T-helper 22 cell (primary cell): ENCODE results near the gene SYNE1.
"Not testable (repeated sequence)": the region's sequence is repeated elsewhere in the genome, so short reads cannot be mapped to it uniquely, and the experiment has no call there.

Experiments used
- DNase-seq: peaks from one replicate; pipeline ENCODE4 v3.0.0-alpha.2; 2020; ENCODE audit warnings: low read depth

The SYNE1 gene

DNA sequence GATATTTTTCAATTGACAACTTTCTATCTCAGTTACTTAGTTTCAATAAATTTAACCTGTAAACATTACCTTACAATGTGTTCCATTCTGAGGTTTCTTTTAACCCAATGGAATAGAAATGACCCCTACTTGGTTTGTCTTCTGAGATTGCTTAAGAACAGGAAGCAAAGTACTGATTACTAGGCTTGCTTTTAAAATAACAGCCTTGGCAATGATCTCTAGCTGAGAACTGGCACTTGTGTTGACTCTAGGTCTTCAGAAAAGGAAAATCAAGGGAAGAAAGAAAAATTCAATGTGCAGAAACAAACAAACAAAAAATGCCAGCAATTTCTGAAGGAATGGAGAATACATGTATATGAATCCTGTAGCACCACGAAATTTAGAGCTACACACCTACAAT, 66.1 kb downstream of the SYNE1 start:
- no peak for DNase-seq

- DNase-seq = no peak
Observed at GRCh38 chr6:152566103-152566875, 70.9 kb downstream of the SYNE1 start.

DNA sequence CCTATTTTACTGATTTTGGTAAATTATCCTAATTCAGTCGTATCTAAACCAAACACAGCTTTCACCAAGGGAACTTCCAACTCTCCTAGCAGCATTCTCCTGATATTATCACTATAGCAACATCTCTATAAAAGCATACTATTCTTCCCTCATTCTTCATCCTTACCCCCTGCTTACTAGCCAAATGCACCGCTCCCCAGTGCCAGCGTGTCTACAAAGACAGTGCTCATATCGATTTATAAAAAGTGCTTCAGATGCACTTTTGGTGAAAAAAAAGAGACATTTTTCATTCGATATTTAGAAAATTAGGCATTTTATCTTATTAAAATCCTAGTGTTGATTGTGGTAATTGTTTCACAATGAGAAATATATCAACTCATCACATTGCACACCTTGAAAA, 74.0 kb downstream of the SYNE1 start:
- no peak for DNase-seq

DNA sequence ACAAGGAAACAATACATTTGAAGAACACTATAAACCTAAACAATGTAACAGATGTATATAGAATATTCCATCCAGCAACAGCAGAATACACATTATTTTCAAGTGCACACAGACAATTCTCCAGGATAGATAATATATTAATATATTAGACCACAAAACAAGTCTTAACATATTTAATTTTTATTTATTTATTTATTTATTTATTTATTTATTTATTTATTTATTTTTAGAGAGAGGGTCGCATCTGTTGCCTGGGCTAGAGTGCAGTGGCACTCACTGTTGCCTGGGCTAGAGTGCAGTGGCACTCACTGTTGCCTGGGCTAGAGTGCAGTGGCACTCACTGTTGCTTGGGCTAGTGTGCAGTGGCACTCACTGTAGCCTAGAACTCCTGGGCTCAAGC, 78.4 kb downstream of the SYNE1 start:
- not testable (repeated sequence) for DNase-seq

DNA sequence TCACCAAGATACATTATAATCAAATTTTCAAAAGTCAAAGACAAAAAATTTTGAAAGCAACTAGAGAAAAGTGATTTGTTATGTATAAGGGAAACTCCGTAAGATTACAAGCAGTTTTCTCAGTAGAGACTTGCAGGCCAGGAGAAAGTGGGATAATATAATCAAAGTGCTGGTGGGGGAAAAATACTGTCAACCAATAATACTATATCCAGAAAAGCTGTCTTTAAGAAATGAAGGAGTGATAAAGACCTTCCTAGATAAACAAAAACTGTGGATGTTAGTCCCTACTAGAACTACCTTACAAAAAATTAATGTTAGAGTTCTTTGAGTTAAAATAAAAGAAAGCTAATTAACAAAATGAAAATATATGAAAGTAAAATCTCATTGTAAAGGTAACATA, 79.7 kb downstream of the SYNE1 start:
- no peak for DNase-seq

DNA sequence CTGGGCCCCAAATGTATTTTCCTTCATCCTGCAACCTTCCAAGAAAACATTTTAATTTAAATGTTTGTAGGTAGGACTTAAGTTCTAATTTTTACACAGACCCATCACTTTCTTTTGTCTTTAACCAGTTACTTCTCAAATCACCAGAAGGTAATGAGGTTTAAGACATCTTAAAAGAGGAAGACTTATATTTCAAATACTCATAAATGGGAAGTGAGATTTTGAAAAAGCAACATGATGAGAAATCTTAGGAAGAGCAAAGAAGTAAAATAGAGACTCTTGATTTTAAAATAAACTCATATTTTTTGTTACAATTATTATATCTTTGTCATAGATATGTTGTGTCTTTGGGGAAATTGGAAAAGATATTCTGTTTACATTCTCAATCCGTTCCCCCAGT, 82.3 kb downstream of the SYNE1 start:
- DNase-seq = no peak

GRCh38 chr6:152552616-152553209, 84.4 kb downstream of the SYNE1 start:
- DNase-seq = no peak

GRCh38 chr6:152543519-152543918, 93.6 kb downstream of the SYNE1 start:
- DNase-seq = no peak

- no peak for DNase-seq
Observed at GRCh38 chr6:152540381-152540780, 96.8 kb downstream of the SYNE1 start.

DNA sequence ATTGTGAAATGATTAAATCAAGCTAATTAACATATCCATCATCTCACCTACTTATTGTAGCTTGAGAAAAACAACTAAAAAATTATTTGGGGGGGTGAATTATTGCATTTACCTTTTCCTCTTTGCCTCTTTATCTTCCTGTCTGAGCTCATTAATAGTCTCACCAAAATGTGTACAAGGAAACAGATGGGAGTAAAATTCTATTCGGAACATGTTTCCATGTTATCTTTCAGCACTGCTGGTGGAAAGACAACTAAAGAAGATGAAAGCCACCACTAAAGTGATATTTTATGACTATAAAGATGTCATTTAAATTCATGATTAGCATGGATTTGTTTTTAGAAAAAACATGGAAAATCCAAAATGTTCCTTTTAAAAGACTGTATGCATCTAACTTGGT, 102.6 kb downstream of the SYNE1 start:
- no peak for DNase-seq

DNA sequence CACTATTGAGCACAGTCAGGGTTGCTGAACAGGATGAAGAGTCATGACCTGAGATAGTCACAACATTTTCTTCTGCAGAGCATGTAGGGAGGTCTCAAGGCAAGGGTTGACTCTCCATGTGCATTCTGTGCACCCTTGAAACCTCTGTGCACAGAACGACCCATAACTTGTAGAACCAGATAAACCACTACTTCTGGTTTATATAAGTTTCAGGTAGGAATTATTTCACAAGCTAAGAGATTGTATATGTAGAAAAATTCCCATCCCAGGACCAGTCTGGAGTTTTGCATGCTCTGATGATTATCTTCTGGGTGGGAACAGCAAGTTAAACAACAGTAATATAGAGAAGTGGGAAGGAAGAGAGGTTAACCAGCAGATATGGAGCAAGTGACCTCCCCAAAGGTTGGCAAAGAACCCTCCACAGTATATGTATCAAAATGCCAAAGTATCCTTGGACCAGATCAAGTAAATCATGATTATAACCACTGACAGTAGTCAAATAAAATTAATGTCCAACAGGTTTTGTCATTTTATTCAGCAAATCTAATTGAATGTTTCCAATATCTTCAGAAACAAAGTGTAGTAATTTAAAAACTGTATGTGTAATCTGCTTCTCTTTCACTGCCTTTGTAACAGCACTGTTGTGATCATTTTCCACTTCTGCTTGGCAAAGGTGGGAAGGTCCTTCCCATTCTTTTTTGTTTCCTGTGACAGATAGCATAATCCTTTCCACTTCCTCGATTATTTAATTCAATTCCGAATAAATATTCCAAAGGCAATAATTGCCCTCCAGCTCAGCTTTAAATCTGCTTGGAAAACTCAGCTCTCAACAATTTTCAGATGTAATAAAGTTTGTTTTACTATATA, 104.4 kb downstream of the SYNE1 start:
- DNase-seq = no peak

- no peak for DNase-seq
Observed at GRCh38 chr6:152531659-152532058, 105.5 kb downstream of the SYNE1 start.

- DNase-seq = no peak
Observed at GRCh38 chr6:152529369-152529768, 107.8 kb downstream of the SYNE1 start.

DNA sequence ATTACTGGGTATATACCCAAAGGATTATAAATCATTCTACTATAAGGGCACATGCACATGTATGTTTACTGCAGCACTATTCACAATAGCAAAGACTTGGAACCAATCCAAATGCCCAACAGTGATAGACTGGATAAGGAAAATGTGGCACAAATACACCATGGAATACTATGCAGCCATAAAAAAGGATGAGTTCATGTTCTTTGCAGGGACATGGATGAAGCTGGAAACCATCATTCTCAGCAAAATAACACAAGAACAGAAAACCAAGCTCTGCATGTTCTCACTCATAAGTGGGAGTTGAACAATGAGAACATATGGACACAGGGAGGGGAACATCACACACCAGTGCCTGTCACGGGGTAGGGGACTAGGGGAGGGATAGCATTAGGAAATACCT, 123.0 kb downstream of the SYNE1 start:
- not testable (repeated sequence) for DNase-seq

- no peak for DNase-seq
Observed at GRCh38 chr6:152509916-152510315, 127.2 kb downstream of the SYNE1 start.

DNA sequence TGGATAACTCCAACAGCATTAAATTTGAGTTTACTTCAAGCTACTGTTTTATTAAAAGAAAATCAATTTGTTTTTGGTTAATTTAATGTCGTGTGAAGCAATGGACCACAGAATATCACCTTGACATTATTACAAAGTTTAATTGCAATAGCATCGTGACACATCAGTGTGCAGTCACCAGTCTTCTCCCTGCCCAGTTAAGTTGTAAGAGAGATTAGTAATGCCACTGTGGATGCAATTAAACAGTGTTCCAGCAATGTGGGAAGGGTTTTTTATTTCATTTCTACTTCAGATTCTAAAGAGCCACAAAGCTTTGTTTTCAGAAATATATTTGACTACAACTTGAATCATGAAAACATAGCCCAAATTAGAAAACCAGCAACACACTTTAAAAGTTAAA, 128.7 kb downstream of the SYNE1 start:
- DNase-seq = no peak

- DNase-seq = no peak
Observed at GRCh38 chr6:152503546-152503945, 133.6 kb downstream of the SYNE1 start.

DNA sequence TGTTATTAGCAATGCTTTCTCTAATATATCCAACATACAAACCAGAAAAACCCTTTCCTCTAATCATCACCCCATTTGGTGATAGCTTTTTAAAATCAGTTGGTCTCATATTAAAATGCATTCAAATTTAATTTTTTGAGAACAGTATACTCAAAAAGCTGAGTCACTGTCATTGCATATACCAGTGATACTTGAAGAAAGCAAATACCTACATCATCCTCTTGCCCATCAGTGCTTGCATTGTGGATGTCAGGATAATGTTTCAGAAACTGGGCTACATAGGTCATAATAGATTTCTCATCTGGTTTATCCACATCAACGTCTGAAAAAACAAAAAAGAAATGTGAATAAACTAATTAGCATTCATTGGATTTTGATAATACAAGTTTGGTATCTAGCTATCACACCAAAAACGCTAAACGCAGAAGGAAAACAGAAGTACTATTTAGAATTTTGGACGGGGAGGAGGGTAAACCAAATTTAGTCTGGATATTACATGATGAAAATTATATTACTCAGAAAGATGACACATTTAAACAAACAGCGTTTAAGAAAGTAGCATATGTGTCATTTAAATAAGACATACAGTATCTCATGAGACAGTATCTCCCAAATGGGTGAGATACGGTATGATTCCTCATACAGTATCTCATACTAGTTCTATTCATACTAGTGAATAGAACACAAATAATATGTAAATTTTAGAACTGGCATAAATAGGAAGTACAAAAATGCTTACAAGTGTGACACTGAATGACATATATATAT, 134.6 kb downstream of the SYNE1 start:
- DNase-seq = no peak

DNA sequence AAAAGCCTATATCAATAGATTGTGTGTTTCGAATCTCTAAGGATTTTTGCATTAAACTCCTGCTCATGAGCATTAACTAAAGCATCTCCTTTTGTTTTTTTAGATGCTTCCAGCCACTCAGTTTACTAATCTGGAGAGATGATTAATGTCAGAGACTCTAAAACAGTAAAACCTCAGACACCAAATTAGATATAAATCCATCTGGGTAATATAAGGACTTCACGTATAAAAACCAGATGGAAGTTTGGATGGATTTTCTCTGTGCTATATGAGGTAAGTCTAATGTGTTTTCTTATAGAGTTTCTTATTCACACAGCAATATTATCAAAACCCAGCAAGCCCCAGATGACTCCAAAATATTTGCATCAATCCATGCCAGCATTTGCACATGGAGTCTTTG, 137.2 kb downstream of the SYNE1 start:
- DNase-seq = no peak

DNA sequence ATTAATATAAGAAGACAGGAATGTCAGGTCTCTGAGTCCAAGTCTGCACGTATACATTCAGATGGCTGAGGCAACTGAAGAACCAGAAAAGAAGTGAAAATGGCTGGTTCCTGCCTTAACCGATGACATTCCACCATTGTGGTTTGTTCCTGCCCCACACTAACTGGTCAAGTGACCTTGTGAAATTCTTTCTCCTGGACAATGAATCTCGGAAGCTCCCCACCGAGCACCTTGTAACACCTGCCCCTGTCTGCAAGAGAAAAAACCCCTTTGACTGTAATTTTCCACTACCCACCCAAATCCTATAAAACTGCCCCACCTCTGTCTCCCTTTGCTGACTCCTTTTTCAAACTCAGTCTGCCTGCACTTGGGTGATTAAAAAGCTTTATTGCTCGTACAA, 140.4 kb downstream of the SYNE1 start:
- no peak for DNase-seq

- DNase-seq = not testable (repeated sequence)
Observed at GRCh38 chr6:152495456-152495855, 141.7 kb downstream of the SYNE1 start.

- not testable (repeated sequence) for DNase-seq
Observed at GRCh38 chr6:152492281-152492680, 144.9 kb downstream of the SYNE1 start.
